H9 (cell line): ENCODE results near the gene WASHC2C. TPM values are rescaled to one million over a fixed set of nuclear protein-coding genes. Genes with fewer than 3 reads are reported as not detected.
"Not testable (repeated sequence)": the region's sequence is repeated elsewhere in the genome, so short reads cannot be mapped to it uniquely, and the experiment has no call there.

Experiments used
- DNase-seq: peaks from one replicate; pipeline ENCODE4 v3.0.0-alpha.2; 2017
- H2AFZ ChIP-seq: one replicate; pipeline ENCODE4 v1.6.1; 2013; ENCODE audit warnings: mild to moderate bottlenecking, low read length, control low read depth, moderate library complexity
- H2AK5ac ChIP-seq: 2 replicates; pipeline ENCODE4 v1.6.1; 2013; ENCODE audit warnings: low read length, control low read depth, mixed read lengths; ENCODE audit not compliant: insufficient read length
- H2BK120ac ChIP-seq: one replicate; pipeline ENCODE4 v1.6.1; 2013; ENCODE audit warnings: low read depth, mild to moderate bottlenecking, low read length, control low read depth, inconsistent platforms; ENCODE audit not compliant: poor library complexity, severe bottlenecking
- H2BK12ac ChIP-seq: 2 replicates; pipeline ENCODE4 v1.6.1; 2013; ENCODE audit warnings: low read length, control low read depth, mixed read lengths, low read depth; ENCODE audit not compliant: insufficient read length
- H2BK15ac ChIP-seq: 2 replicates; pipeline ENCODE4 v1.6.1; 2013; ENCODE audit warnings: low read depth, low read length, control low read depth
- H2BK20ac ChIP-seq: one replicate; pipeline ENCODE4 v1.6.1; 2013; ENCODE audit warnings: low read depth, mild to moderate bottlenecking, low read length, control low read depth, inconsistent platforms; ENCODE audit not compliant: poor library complexity, severe bottlenecking
- H2BK5ac ChIP-seq: 2 replicates; pipeline ENCODE4 v1.6.1; 2013; ENCODE audit warnings: low read length, control low read depth, mixed read lengths; ENCODE audit not compliant: insufficient read length
- H3K14ac ChIP-seq: 2 replicates; pipeline ENCODE4 v1.6.1; 2013; ENCODE audit warnings: low read length, control low read depth; ENCODE audit not compliant: insufficient read depth
- H3K18ac ChIP-seq: 2 replicates; pipeline ENCODE4 v1.6.1; 2013; ENCODE audit warnings: low read depth, mild to moderate bottlenecking, mixed read lengths, low read length, control low read depth; ENCODE audit not compliant: insufficient read length
- H3K23ac ChIP-seq: 2 replicates; pipeline ENCODE4 v1.6.1; 2013; ENCODE audit warnings: low read length, control low read depth, mixed read lengths, low read depth; ENCODE audit not compliant: insufficient read length
- H3K23me2 ChIP-seq: 2 replicates; pipeline ENCODE4 v1.6.1; 2013; ENCODE audit warnings: low read depth, mild to moderate bottlenecking, mixed read lengths, low read length, control low read depth; ENCODE audit not compliant: insufficient read length, poor library complexity, severe bottlenecking
- H3K27ac ChIP-seq: 2 replicates; pipeline ENCODE4 v1.5.1; 2013; ENCODE audit warnings: low read length, control low read depth, mixed read lengths, low read depth; ENCODE audit not compliant: insufficient read length
- H3K27me3 ChIP-seq: 2 replicates; pipeline ENCODE4 v1.6.1; 2013; ENCODE audit warnings: low read length, control low read depth, inconsistent platforms; ENCODE audit not compliant: insufficient read depth
- H3K4ac ChIP-seq: 2 replicates; pipeline ENCODE4 v1.6.1; 2013; ENCODE audit warnings: low read depth, mild to moderate bottlenecking, control low read depth, inconsistent platforms, low read length, moderate library complexity
- H3K4me1 ChIP-seq: 2 replicates; pipeline ENCODE4 v1.6.1; 2013; ENCODE audit warnings: low read length, control low read depth, inconsistent platforms; ENCODE audit not compliant: insufficient read depth
- H3K4me2 ChIP-seq: 2 replicates; pipeline ENCODE4 v1.6.1; 2013; ENCODE audit warnings: low read length, control low read depth, mixed read lengths; ENCODE audit not compliant: insufficient read length, insufficient read depth
- H3K56ac ChIP-seq: 2 replicates; pipeline ENCODE4 v1.6.1; 2013; ENCODE audit warnings: low read depth, mild to moderate bottlenecking, mixed read lengths, low read length, control low read depth; ENCODE audit not compliant: insufficient read length
- H3K79me1 ChIP-seq: 2 replicates; pipeline ENCODE4 v1.6.1; 2013; ENCODE audit warnings: low read depth, mild to moderate bottlenecking, moderate library complexity, low read length, control low read depth, inconsistent platforms; ENCODE audit not compliant: insufficient read depth, poor library complexity, severe bottlenecking
- H3K79me2 ChIP-seq: 2 replicates; pipeline ENCODE4 v1.6.1; 2013; ENCODE audit warnings: low read length, control low read depth, inconsistent platforms; ENCODE audit not compliant: insufficient read depth
- H3K9ac ChIP-seq: 2 replicates; pipeline ENCODE4 v1.6.1; 2013; ENCODE audit warnings: low read length, control low read depth, mixed read lengths; ENCODE audit not compliant: insufficient read length; ENCODE audit errors: extremely low read depth
- H3K9me3 ChIP-seq: one replicate; pipeline ENCODE4 v1.6.1; 2013; ENCODE audit warnings: low read depth, low read length, inconsistent platforms; ENCODE audit not compliant: control insufficient read depth
- H3T11ph ChIP-seq: one replicate; pipeline ENCODE4 v1.6.1; 2013; ENCODE audit warnings: mild to moderate bottlenecking, low read length, control low read depth, inconsistent platforms
- H4K20me1 ChIP-seq: one replicate; pipeline ENCODE4 v1.6.1; 2013; ENCODE audit not compliant: control insufficient read depth, insufficient read length, insufficient read depth
- H4K5ac ChIP-seq: 2 replicates; pipeline ENCODE4 v1.6.1; 2013; ENCODE audit warnings: low read depth, mild to moderate bottlenecking, mixed read lengths, low read length, control low read depth; ENCODE audit not compliant: insufficient read length
- H4K8ac ChIP-seq: replicated peaks from 2 replicates; pipeline ENCODE4 v1.6.1; 2013; ENCODE audit warnings: low read length, control low read depth, mixed read lengths, low read depth; ENCODE audit not compliant: insufficient read length
- H4K91ac ChIP-seq: 2 replicates; pipeline ENCODE4 v1.6.1; 2013; ENCODE audit warnings: low read depth, mild to moderate bottlenecking, moderate library complexity, mixed read lengths, low read length, control low read depth; ENCODE audit not compliant: insufficient read length
- H3K27ac Mint-ChIP-seq, 3 experiments: 2 replicates in 2 of 3; 3 replicates in 1 of 3; pipeline ENCODE4 v1.8.0; 2020 to 2021; ENCODE audit warnings: mixed read lengths in 3 of 3, mild to moderate bottlenecking in 1 of 3, moderate library complexity in 1 of 3
- H3K27me3 Mint-ChIP-seq: 2 replicates; pipeline ENCODE4 v1.8.0; 2021; ENCODE audit warnings: low read depth, mild to moderate bottlenecking, moderate library complexity, mixed read lengths
- H3K36me3 Mint-ChIP-seq, 3 experiments: 2 replicates in 2 of 3; 3 replicates in 1 of 3; pipeline ENCODE4 v1.8.0; 2020 to 2021; ENCODE audit warnings: low read depth in 3 of 3, mixed read lengths in 3 of 3; ENCODE audit not compliant: insufficient read depth in 1 of 3
- H3K4me1 Mint-ChIP-seq, 2 experiments: 2 replicates each; pipeline ENCODE4 v1.8.0; 2020; ENCODE audit warnings: mixed read lengths in 2 of 2
- H3K4me3 Mint-ChIP-seq, 2 experiments: 2 replicates in 1 of 2; 3 replicates in 1 of 2; pipeline ENCODE4 v1.8.0; 2020 to 2021; ENCODE audit warnings: mild to moderate bottlenecking in 2 of 2, mixed read lengths in 2 of 2, moderate library complexity in 1 of 2
- H3K9me3 Mint-ChIP-seq, 2 experiments: 2 replicates in 1 of 2; 3 replicates in 1 of 2; pipeline ENCODE4 v1.8.0; 2020; ENCODE audit warnings: mild to moderate bottlenecking in 2 of 2, mixed read lengths in 2 of 2, moderate library complexity in 1 of 2
- WGBS: extraction: QIAGEN DNeasy Blood & Tissue Kit; methylation state at CpG from one replicate; pipeline ENCODE4 v1.1.7; 2013; ENCODE audit warnings: missing lambda C conversion rate, low lambda C conversion rate, mixed read lengths; ENCODE audit not compliant: insufficient read length; ENCODE audit errors: extremely low coverage; 5-methylcytosine and 5-hydroxymethylcytosine counted together
- total RNA-seq: library from RNA; stranded (reverse); gene quantifications from 2 replicates; pipeline ENCODE4 v1.2.1, GENCODE V29; 2021

The WASHC2C gene
- total RNA-seq, 1 experiment from 2014 or later = 36.7 TPM

- H4K5ac ChIP-seq, H3K14ac ChIP-seq, DNase-seq, H3T11ph ChIP-seq, H3K23ac ChIP-seq, H3K56ac ChIP-seq, H3K23me2 ChIP-seq, H2BK5ac ChIP-seq, H4K91ac ChIP-seq, H3K27me3 Mint-ChIP-seq, H3K27me3 ChIP-seq, H2BK20ac ChIP-seq, H3K27ac Mint-ChIP-seq, H2BK12ac ChIP-seq, H3K4me1 Mint-ChIP-seq, H3K9me3 ChIP-seq, H3K79me1 ChIP-seq, H4K20me1 ChIP-seq, H3K9ac ChIP-seq, H3K27ac ChIP-seq, H2BK15ac ChIP-seq, H2AFZ ChIP-seq, H3K9me3 Mint-ChIP-seq, H3K4ac ChIP-seq, H3K36me3 Mint-ChIP-seq, H3K79me2 ChIP-seq, H2BK120ac ChIP-seq, H3K18ac ChIP-seq, H3K4me2 ChIP-seq, H2AK5ac ChIP-seq, H3K4me3 Mint-ChIP-seq, H4K8ac ChIP-seq, H3K4me1 ChIP-seq: not testable (repeated sequence)
- WGBS = no CpG with 5 or more reads among the region's 7 CpGs
Observed at GRCh38 chr10:45742014-45742413, 14.9 kb downstream of the WASHC2C start.

GRCh38 chr10:45751141-45751540 lies 24.1 kb downstream of the WASHC2C start:
- H3K27me3 Mint-ChIP-seq, H2BK5ac ChIP-seq, H4K20me1 ChIP-seq, H2BK12ac ChIP-seq, H3K27ac Mint-ChIP-seq, H2AFZ ChIP-seq, H4K5ac ChIP-seq, H2BK20ac ChIP-seq, H3K4me2 ChIP-seq, H3K23ac ChIP-seq, H3K18ac ChIP-seq, H3K79me1 ChIP-seq, H3K79me2 ChIP-seq, H4K91ac ChIP-seq, H2BK15ac ChIP-seq, H3K4me3 Mint-ChIP-seq, H3K4me1 ChIP-seq, H2AK5ac ChIP-seq, H3K4me1 Mint-ChIP-seq, H3T11ph ChIP-seq, H3K9me3 Mint-ChIP-seq, DNase-seq, H3K23me2 ChIP-seq, H3K9ac ChIP-seq, H3K4ac ChIP-seq, H3K9me3 ChIP-seq, H3K27me3 ChIP-seq, H3K14ac ChIP-seq, H3K27ac ChIP-seq, H3K56ac ChIP-seq, H2BK120ac ChIP-seq, H4K8ac ChIP-seq: not testable (repeated sequence)
- WGBS = no CpG with 5 or more reads among the region's 4 CpGs
- peaks cover 3 to 17% (median 9%) of the 10 kb centered on the region in 3 experiments; a peak in 5 of 7 replicates for H3K36me3 Mint-ChIP-seq
